Middle frontal gyrus (tissue), 1 donor: ENCODE measurements around the gene MTTP.

Experiments used
- DNase-seq: peaks from one replicate; pipeline ENCODE4 v3.0.0-alpha.2; 2015; ENCODE audit warnings: low spot score; ENCODE audit errors: extremely low spot score

MTTP gene

DNA sequence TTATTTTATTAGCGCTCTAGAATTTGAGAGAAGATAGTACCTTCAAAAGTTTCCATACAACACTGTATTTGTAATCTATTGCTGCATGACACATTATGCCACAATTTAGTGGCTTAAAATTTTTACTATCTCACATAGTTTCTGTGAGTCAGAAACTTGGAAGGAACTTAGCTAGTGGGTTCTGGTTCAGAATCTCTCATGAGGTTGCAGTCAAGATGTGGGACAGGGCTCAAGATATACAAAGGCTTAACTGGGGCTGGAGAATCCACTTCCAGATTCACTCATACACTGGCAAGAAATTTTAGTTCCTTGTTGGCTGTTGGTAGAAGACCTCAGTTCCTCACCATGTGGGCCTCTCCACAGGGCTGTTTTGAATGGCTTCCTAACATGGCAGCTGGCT, 94.5 kb downstream of the MTTP start:
- DNase-seq, result no peak

DNA sequence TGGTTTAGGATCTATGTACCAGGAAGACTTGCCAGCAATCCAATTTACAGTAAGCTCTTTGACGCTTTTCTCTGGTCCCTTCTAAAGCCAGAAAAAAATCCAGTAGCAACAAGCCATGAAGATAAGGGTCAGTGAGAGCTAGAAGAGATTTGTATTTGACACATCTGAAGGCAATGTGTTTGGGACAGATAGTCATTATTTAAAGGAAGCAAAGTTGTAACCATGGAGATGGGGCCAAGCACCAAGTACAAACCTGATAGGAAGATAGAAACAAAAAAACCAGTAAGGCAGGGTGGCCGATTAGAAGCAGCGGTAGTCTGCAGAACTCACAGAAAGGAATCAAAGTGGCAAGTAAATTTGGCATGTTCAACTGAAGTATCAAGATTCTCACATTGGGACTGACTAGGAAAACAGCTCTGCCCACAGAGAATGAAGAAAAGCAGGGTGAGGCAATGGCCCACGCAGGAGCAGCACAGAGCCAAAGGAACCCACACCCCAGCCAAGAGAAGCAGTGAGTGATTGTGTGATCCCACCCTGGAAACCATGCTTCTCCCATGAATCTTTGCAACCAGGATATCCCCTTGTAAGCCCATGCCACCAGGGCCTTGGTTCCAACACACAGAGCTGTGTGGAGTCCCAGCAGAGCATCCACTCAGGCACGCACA, 95.9 kb downstream of the MTTP start:
- DNase-seq, result no peak
